ENCODE data around the gene NOC4L.

The NOC4L gene

GRCh38 chr12:132103542-132104308 is 40.5 kb upstream of the NOC4L start:
- no peak for TF ChIP-seq CTCF (IDR thresholded peaks at IDR 0.05; ENCODE audit: low read depth, low read length, missing control alignments)
- DNase-seq (ENCODE audit: low read depth) = no peak
- H3K4me3 ChIP-seq (ENCODE audit: low read depth, low read length) = no peak overlapping the region

- no peak for DNase-seq (ENCODE audit: low read depth)
- H3K4me3 ChIP-seq (ENCODE audit: low read depth, low read length) = no peak overlapping the region
- no peak for TF ChIP-seq CTCF (IDR thresholded peaks at IDR 0.05; ENCODE audit: low read depth, low read length, missing control alignments)
Observed at GRCh38 chr12:132105467-132105866, 38.8 kb upstream of the NOC4L start.

- no peak for TF ChIP-seq CTCF (IDR thresholded peaks at IDR 0.05; ENCODE audit: low read depth, low read length, missing control alignments)
- DNase-seq (ENCODE audit: low read depth) = no peak
- no peak overlapping the region for H3K4me3 ChIP-seq (ENCODE audit: low read depth, low read length)
Observed at GRCh38 chr12:132106921-132107320, 37.3 kb upstream of the NOC4L start.

- DNase-seq (ENCODE audit: low read depth) = no peak
- TF ChIP-seq CTCF (IDR thresholded peaks at IDR 0.05; ENCODE audit: low read depth, low read length, missing control alignments) = no peak
- no peak overlapping the region for H3K4me3 ChIP-seq (ENCODE audit: low read depth, low read length)
Observed at GRCh38 chr12:132108211-132108832, 35.9 kb upstream of the NOC4L start.

- TF ChIP-seq CTCF (IDR thresholded peaks at IDR 0.05; ENCODE audit: low read depth, low read length, missing control alignments) = no peak
- no peak overlapping the region for H3K4me3 ChIP-seq (ENCODE audit: low read depth, low read length)
- DNase-seq (ENCODE audit: low read depth) = no peak
Observed at GRCh38 chr12:132109741-132110140, 34.5 kb upstream of the NOC4L start.

GRCh38 chr12:132110677-132111076 is 33.6 kb upstream of the NOC4L start:
- no peak overlapping the region for H3K4me3 ChIP-seq (ENCODE audit: low read depth, low read length)
- DNase-seq (ENCODE audit: low read depth) = no peak
- TF ChIP-seq CTCF (IDR thresholded peaks at IDR 0.05; ENCODE audit: low read depth, low read length, missing control alignments) = no peak

Data from GM12864 (cell line).